Renal cortex interstitium (tissue), 11 donors: ENCODE data around the gene SLC22A15. TPM values are rescaled to one million over a fixed set of nuclear protein-coding genes. Genes with fewer than 3 reads are reported as not detected.
"Not testable (repeated sequence)": the region's sequence is repeated elsewhere in the genome, so short reads cannot be mapped to it uniquely, and the experiment has no call there.

Experiments
- DNase-seq, 11 donors: peaks; one replicate each; pipeline ENCODE4 v3.0.0-alpha.2; 2013; ENCODE audit warnings: low read depth in 9 of 11, low spot score in 4 of 11; ENCODE audit errors: extremely low read depth in 1 of 11
- polyA plus RNA-seq, 3 donors: library from polyadenylated mRNA; unstranded; fragments of 120-200 nt; gene quantifications; one replicate each; pipeline ENCODE4 v1.2.1, GENCODE V29; 2013; ENCODE audit not compliant: insufficient read length in 3 of 3

The SLC22A15 gene
- polyA plus RNA-seq, 3 donors: 4.1 to 6.5 (median 6.2) TPM

DNA sequence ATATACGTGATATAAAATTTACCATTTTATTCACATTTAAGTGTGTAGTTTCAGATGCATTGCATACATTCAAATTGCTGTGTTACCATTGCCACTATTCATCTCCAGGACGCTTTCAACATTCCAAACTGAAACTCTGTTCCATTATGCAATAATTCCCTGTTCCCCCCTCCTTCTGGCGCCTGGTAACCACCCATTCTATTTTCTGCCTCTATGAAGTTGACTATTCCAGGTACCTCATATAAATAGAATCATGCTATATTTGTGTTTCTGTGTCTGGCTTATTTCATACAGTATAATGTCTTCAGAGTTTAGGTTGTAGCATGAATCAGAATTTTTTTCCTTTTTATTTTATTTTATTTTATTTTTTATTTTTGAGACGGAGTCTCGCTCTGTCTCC, 41.7 kb downstream of the SLC22A15 start:
- DNase-seq: no peak

DNA sequence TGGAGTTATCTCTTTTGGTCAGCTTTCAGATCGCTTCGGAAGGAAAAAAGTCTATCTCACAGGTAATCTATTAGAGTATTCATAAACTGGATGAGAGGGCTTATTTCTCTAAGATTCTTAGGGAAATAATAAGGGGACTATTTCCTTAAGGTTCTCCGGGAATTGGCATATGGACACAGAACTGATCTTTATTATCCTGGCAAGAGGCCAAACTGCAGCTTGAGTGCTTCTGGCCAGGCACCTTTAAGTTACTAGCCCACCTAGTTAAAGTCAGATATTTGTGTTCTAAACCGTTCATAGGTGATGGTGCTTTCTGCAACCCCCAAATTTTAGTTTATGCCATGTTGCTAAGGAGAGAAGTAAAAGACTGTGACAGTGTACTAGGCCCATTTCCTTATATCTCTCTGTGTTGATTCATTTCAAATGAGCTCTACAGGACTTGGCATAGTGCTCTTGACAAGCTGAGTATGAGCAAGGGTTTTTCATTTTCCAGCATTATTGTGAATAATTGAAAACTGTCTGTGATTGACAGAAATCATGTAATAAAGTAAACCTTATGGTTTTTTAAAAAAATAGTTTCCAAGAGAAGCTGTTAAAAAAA, 43.4 kb downstream of the SLC22A15 start:
- no peak for DNase-seq

DNA sequence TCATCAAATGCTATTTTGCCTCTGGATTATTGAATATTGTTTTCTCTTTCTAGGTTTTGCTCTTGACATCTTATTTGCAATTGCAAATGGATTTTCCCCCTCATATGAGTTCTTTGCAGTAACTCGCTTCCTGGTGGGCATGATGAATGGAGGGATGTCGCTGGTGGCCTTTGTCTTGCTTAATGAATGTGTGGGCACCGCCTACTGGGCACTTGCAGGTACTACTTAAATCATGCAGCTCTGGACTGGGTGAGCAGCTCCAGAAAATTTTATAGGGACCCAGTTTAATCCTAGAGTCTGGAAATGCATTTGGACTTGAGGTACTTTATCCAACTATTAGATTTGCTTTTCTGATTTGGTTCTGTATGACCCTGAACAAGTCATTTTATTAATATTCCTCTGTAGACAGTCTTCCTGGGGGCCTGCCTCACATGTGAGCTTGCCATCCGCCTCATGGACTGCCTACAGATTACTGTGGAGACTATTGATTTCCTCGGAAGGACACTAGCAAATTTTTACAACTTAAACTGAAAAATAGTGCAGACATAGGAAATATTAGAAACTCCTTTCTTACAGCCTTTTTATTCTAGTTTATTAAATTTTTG, 44.5 kb downstream of the SLC22A15 start:
- DNase-seq: peak; percentile 2 to 40 (median 27)

DNA sequence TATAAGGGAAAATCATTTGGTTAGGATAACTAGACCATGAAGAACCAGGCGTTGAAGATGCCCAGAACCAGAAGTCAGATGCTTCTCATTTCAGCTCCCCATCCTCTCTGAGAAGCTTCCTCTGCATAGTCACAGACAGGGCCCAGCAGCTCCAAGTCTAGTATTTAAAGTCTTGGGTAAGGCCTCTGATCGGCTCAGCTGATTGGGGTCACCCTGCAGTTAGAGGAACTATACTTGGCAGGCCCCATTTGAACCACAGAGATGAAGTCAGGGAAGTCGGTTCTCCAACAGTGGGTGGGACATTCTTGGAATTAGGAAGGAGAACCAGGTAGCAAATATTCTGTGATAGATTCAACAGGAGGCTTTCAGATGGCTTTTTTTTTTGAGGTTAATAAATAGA, 48.3 kb downstream of the SLC22A15 start:
- DNase-seq: no peak

DNA sequence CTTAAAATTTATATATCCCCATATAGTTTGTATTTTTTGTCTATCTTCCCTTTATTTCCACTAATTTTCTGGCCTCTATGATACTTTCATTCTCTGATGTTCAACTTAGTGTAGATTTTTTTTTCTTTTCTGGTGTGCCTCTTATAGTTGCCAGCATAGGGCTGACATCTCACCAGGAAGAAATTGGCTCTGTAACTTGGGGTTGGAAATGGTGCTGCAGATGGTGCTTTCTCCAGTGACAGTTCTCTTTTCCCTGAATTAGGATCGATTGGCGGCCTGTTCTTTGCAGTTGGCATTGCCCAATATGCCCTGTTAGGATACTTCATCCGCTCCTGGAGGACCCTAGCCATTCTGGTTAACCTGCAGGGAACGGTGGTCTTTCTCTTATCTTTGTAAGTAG, 50.3 kb downstream of the SLC22A15 start:
- DNase-seq: no peak

DNA sequence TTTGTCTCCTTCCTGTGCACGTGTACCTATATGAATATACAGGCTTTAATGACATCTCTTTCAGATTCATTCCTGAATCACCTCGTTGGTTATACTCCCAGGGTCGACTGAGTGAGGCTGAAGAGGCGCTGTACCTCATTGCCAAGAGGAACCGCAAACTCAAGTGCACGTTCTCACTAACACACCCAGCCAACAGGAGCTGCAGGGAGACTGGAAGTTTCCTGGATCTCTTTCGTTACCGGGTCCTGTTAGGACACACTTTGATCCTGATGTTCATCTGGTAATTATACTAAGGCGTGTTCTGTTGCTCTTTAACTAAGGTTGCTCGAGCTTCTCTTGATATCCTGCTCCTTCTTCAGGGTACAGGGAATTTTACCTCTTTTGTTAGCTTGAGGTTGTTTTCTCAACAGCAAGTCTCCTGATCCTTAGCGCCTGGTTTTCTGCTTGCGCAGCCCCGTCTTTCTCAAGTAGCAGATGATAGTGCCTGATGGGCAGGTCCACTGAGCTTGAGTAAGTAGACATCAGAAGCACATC, 55.1 kb downstream of the SLC22A15 start:
- no peak for DNase-seq

DNA sequence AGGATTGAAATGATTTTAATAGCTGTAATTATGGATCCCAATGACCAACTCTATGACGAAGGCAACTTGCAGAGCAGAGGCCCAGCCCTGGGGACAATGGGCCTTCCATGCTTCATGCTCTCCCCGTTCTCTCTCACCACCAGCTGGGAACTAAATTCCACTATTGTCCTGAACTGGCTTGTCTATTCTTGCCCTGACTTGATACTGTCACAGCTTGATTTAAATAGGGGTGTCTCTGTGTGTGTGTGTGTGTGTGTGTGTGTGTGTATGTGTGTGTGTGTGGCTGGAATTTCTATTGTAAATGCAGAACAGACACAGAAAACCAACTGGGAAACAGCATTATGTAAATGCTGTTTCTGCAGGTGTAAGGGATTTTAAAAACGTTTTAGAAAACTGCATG, 57.0 kb downstream of the SLC22A15 start:
- no peak for DNase-seq

DNA sequence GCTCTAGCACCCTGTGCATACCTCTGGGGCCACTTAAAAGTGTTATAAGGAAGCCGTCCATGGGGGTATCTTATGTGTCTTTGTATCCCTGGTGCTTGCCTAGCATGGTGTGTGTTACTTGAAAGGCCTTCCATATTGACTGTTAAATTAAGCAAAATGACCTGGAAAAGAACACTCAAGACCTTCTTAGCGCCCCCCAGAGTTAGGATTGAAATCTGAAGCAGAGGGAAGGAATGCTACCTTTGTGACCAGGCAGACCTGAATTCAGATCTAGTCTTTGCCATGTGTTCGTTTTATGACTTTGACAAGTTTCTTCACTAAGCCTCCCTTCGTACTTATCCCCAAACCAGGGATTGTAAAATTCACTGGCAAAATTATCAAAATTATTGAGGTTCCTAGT, 59.9 kb downstream of the SLC22A15 start:
- DNase-seq: no peak

DNA sequence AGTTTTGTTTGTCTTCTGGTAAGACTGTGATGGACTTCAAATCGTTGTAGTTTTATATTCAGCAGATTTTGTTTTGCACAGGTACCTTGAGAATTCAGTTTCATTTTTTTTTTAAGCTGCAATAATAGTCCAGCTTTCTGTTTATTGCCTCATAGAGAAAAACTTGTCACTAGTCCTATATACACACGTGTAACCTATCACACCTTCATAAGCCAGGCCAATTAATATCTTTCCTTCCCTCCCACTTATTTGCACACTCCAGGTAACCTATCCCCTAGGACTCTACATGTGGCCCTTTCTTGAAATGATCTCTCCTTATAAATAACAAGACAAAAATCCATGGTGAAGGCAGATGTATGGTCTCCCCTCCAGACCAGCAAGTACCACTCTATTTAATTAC, 62.4 kb downstream of the SLC22A15 start:
- DNase-seq: no peak

DNA sequence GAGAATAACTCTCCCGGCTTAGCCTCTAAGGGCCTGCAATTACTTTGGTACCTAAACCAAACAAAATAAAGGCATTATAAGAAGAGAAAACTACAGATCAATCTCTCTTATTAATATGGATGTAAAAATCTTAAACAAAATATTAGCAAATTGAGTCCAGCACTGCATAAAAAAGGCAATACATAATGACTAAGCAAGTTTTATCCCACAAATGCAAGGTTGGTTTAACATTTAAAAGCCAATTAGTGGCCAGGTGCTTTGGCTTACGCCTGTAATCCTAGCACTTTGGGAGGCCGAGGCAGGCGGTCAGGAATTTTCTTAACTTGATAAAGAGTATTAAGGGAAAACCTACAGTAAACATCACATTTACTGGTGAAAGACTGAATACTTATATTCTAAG, 67.8 kb downstream of the SLC22A15 start:
- no peak for DNase-seq

DNA sequence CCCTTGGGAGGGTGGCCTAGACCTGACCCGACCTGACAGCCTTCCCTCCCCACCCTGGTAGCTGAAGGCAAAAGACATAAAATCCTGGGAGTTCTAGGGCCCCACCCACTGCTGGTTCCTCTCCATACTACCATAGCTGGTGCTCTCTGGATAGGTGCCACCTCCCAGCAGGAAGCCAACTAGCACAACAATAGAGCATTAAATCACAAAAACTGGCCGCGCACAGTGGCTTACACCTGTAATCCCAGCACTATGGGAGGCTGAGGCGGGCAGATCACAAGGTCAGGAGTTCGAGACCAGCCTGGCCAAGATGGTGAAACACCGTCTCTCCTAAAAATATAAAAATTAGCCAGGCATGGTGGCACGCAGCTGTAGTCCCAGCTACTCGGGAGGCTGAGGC, 70.6 kb downstream of the SLC22A15 start:
- DNase-seq: not testable (repeated sequence)

DNA sequence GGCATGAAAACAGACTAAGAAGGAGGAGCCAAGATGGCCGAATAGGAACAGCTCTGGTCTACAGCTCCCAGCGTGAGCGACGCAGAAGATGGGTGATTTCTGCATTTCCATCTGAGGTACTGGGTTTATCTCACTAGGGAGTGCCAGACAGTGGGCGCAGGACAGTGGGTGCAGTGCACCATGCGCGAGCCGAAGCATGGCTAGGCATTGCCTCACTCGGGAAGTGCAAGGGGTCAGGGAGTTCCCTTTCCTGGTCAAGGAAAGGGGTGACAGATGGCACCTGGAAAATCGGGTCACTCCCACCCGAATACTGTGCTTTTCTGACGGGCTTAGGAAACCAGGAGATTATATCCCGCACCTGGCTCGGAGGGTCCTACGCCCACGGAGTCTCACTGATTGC, 75.6 kb downstream of the SLC22A15 start:
- DNase-seq: not testable (repeated sequence)

DNA sequence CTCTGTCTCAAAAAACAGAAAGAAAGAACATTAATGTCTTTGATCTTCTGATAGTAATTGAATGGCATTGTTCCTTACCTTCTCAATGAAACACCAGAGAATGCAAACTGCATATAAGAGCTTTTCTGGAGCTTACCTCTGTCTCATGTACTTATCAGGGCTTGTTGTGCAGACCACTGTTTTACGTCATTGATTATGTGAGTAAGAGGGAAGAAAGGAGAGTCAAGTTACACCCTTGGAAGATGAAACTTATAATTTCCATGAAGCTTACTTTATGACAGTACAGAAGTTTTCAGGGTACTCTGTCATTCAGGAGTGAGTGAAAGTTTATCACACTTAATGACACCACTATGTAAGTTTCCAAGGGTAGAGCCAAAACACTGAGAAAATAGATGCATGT, 85.9 kb downstream of the SLC22A15 start:
- DNase-seq: no peak

DNA sequence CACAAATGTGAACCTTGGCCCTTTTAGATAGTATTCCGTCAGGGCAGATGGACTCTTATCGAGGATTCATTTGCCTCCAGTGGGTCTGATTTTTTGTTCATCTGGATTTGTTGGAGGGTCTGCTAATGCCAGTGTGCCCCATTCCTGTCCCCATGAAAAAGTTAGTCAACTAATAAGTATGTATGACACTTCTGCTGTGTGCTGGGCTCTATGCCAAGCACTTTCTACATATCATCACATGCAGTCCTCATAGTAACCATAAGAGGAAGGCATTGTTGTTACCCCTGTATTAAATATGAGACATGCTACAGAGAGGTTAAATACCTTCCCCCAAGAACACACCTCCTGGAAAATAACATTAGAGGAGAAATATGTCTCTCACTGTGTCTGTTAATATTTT, 88.3 kb downstream of the SLC22A15 start:
- no peak for DNase-seq

DNA sequence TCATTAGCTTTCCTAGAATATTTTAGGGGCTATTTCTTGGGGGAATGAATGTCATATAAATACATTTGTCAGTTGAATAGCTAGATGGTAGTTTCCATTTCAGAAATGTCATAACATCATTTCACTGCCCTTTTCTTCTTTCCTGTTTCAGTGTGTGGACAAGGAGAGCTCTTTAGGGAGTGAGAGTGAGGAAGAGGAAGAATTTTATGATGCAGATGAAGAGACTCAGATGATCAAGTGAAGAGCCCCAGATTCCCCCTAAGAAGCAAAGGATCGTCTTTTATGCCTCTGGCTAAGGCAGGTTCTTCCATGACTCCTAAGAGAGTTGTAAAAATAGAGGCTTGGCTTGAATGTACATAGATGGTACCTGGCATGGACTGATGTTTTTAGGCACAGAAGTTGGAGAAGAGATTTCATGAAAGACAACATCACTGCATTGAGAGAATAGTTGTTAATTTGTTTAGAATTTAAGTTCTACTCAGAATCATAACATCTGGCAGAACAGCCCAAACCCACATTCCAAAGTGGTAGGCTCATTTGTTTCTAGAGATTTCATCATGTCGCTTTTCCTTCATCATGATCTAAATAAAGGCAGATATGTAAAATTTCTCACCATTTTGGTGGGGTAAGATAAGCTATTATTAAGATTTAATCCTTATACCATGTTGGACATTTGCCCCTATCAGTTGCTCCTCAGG, 90.7 kb downstream of the SLC22A15 start:
- DNase-seq: no peak

DNA sequence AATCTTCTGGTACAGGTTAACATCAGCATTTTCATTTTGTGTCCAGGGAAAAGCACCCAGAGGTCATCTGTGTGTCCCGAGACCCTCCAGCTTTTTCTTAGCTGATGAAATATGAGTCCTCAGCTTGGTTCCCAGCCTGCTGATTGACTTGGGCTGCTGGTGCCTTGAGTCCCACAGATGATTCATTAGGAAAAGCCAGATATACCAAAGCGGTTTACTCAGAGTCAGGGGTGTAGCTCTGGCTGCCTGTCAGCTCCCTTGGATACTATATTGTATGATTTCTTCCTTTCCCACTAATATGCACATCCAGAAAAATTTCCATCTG, 91.2 kb downstream of the SLC22A15 start:
- no peak for DNase-seq

DNA sequence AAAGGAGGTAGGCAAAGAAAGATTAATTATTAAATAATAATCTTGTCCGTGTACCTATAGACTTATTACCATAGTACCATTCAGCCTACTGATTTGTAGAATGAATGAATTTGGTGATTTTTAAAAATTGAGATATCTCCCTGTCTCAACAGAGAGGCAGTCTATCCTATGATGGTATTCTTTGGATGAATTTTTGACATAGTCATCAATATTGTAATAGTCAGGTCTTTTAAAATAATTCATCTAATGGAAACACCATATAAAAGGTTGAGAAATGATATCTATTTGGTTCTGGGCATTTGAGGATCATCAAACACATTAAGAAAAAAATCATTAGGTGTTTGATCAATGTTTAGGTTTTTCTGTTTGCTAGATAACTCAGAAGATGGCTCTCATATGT, 99.3 kb downstream of the SLC22A15 start:
- DNase-seq: no peak

DNA sequence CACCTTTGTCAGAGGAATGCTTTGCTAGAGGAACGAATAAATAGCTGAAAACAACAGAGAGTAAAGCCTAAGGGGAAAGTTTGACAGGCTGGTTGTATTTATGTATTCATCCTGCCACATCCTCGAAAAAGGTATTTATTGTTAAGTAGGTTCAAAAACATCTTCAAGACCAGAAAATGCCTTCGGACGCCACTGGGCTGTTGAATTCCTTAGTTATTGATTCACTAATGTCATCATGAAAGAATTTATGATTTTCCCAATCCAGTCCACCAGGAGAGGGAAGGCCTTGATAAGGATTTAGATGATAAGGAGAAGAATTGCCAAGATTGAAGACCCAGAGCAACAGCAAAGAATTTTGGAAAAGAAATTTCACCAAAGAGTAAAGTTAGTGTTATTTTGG, 99.7 kb downstream of the SLC22A15 start:
- DNase-seq: no peak

DNA sequence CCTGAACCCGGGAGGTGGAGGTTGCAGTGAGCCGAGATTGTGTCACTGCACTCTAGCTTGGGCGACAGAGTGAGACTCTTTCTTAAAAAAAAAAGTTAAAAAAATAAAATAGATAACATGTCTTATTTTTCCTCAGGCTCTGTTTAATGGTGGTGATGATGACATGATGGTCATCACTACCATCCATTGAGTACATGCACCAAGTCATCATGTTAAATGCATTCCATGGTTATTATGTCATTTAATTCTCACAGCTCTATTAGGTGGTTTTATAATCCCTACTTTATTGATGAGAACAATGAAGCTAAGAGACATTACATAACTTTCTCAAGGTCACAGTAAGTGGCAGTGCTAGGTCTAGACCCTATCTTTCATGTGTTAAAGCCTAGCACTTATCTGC, 100.5 kb downstream of the SLC22A15 start:
- no peak for DNase-seq

DNA sequence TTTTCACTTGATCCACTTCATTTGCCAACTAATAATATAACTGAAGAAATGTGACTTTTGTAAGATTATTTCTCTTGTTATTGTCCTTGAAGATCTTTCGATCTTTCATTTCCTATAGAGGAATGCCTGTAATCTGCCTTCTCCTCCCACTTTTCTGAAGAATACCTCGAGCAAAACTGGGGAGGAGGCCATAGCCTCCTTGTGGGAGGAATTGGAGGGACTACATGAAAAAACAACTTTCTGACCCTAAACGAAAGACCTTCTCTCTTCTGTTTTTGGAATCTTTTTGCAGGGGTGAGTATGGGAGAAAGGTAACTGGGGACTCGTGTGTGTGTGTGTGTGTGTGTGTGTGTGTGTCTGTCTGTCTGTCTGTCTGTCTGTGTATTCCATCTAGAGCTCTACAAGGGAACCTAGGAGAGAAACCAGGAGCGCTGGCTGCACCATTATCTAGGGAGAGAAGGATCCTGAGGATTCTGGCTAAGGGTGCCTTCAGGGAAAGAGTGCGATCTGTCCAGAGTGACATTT, 102.4 kb downstream of the SLC22A15 start:
- no peak for DNase-seq
